Smooth muscle cell of trachea (primary cell): Measurements from ENCODE around the gene KLHDC7B. TPM values are rescaled to one million over a fixed set of nuclear protein-coding genes. Genes with fewer than 3 reads are reported as not detected.

Experiments
- total RNA-seq: library from RNA; depleted of rRNA; stranded (reverse); fragments of >200 nt; gene quantifications from 2 replicates; pipeline ENCODE4 v1.2.1, GENCODE V29; 2014

Gene KLHDC7B
- total RNA-seq = 0.15 and 0.33 TPM in 2 replicates

GRCh38 chr22:50545522-50546325, at the start of gene KLHDC7B:
Gene KLHDC7B, plus strand, starts transcription at chr22:50545899. Its CDS starts 345 bp downstream, at chr22:50546244.

DNA sequence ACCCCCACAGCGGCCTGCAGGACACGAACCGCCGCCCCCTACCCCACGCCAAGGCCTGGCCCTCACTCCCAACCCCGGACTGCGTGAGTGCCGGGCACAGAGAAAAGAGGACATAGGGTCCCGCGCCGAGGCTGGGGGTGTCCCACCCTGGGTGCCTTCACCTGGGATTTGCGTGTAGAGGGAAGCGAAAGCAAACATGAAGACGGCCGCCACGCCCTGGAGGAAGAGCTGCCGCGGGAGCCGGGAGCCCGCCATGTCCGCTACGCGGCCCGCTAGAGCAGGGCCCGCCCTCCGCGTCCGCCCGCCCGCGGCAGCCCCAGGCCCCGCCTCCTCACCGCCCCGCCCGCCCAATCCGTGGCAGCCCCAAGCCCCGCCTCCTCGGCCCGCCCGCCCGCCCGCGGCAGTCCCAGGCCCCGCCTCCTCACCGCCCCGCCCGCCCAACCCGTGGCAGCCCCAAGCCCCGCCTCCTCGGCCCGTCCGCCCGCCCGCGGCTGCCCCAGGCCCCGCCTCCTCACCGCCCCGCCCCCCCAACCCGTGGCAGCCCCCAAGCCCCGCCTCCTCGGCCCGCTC, 38.2 kb upstream of the KLHDC7B start, which contains the start of gene LMF2:
Gene LMF2, minus strand, starts transcription at position 282 of the 570 bp plus-strand sequence. Its CDS starts 27 bp downstream, at position 255.

GRCh38 chr22:50507991-50508884, 37.5 kb upstream of the KLHDC7B start, which contains the start of gene NCAPH2:
Gene NCAPH2, plus strand, starts transcription at chr22:50508224. Its CDS starts 114 bp downstream, at chr22:50508338.

GRCh38 chr22:50525104-50525857, 20.4 kb upstream of the KLHDC7B start, which contains the start of gene SCO2:
Gene SCO2, minus strand, starts transcription at chr22:50525598. Its CDS starts 1,187 bp downstream, at chr22:50524411.

DNA sequence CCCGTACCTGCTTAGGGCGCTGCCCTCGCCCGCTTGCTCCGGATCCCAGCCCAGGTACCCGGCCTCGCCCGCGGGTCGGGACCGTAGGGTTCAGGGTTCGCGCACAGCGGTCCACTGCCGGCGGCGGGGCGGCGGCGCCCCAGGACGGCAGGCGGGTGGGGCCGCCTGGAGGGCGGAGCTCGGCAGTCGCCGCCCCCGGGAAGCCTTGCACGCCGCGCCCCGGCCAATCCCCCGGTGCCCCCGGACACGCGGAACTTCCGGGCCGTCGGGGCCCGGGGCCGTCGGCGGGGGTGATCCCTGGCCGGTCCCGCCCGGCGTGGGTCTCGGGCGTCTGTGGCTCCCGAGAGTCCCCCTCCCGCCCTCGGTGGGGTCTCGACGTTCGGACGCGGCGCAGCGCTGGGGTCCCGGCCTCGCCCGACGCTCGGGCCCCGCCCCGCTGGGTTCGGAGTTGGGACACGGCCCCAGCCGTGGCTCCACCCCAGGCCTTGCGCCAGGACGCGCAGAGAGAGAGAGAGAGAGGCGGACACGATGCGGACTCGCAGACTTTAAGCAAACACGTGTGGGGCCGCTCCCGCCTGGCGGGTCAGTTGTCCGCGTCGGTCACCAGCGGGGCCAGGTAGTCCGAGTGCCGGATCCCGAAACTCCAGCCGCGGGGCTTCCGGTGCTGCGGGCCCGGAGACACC, 15.7 kb upstream of the KLHDC7B start, which contains the start of gene TYMP:
Gene TYMP, minus strand, starts transcription at position 116 of the 683 bp plus-strand sequence. CDS start 303 bp downstream, outside the sequence.

GRCh38 chr22:50562523-50563412, 17.1 kb downstream of the KLHDC7B start, which contains the start of gene SYCE3:
Gene SYCE3, minus strand, starts transcription at chr22:50562919. Its CDS starts 6,514 bp downstream, at chr22:50556405.

GRCh38 chr22:50577987-50578775, 32.5 kb downstream of the KLHDC7B start, which contains the start of gene CPT1B:
Gene CPT1B, minus strand, starts transcription at chr22:50578427. Its CDS starts 512 bp downstream, at chr22:50577915.

GRCh38 chr22:50582493-50583293, 37.0 kb downstream of the KLHDC7B start, which contains the start of gene CHKB:
Gene CHKB, minus strand, starts transcription at chr22:50582849. Its CDS starts 68 bp downstream, at chr22:50582781.

GRCh38 chr22:50600538-50600937, 54.8 kb downstream of the KLHDC7B start, which contains the start of gene MAPK8IP2:
Gene MAPK8IP2, plus strand, starts transcription at chr22:50600793. Its CDS starts 26 bp downstream, at chr22:50600819.

Other genes starting within 250 kb of the KLHDC7B start
- 133 and 254 TPM in 2 replicates for gene PLXNB2, start 238.3 kb upstream of the KLHDC7B start, total RNA-seq
- 2.0 and 6.8 TPM in 2 replicates for gene DENND6B, start 218.9 kb upstream of the KLHDC7B start, total RNA-seq
- gene PPP6R2, start 202.6 kb upstream of the KLHDC7B start, total RNA-seq = 54.0 and 72.3 TPM in 2 replicates
- gene SBF1, start 70.9 kb upstream of the KLHDC7B start, total RNA-seq = 61.8 and 123 TPM in 2 replicates
- 0.87 and 2.3 TPM in 2 replicates for gene ADM2, start 64.4 kb upstream of the KLHDC7B start, total RNA-seq
- gene MIOX, start 59.0 kb upstream of the KLHDC7B start, total RNA-seq = 0.15 TPM in 1 of 2 replicates, not detected in the other
- 57.9 and 68.3 TPM in 2 replicates for gene LMF2, start 38.2 kb upstream of the KLHDC7B start, total RNA-seq
- 29.3 and 46.0 TPM in 2 replicates for gene NCAPH2, start 37.7 kb upstream of the KLHDC7B start, total RNA-seq
- gene SCO2, start 20.3 kb upstream of the KLHDC7B start, total RNA-seq = 4.1 and 4.6 TPM in 2 replicates
- 20.4 and 45.8 TPM in 2 replicates for gene TYMP, start 15.9 kb upstream of the KLHDC7B start, total RNA-seq
- not detected in 2 replicates for gene SYCE3, start 17.0 kb downstream of the KLHDC7B start, total RNA-seq
- gene CPT1B, start 32.5 kb downstream of the KLHDC7B start, total RNA-seq = 3.6 and 3.8 TPM in 2 replicates
- gene CHKB, start 37.0 kb downstream of the KLHDC7B start, total RNA-seq = 29.4 and 33.9 TPM in 2 replicates
- 0.29 and 0.50 TPM in 2 replicates for gene MAPK8IP2, start 54.9 kb downstream of the KLHDC7B start, total RNA-seq
- gene ARSA, start 82.3 kb downstream of the KLHDC7B start, total RNA-seq = 17.7 and 51.1 TPM in 2 replicates
- gene SHANK3, start 126.9 kb downstream of the KLHDC7B start, total RNA-seq = 0.29 and 1.5 TPM in 2 replicates
- gene ACR, start 192.3 kb downstream of the KLHDC7B start, total RNA-seq = not detected in 2 replicates
- gene RABL2B, start 237.7 kb downstream of the KLHDC7B start, total RNA-seq = 11.1 and 14.1 TPM in 2 replicates